Measurements from ENCODE around the gene ULK4. TPM values are rescaled to one million over a fixed set of nuclear protein-coding genes. Genes with fewer than 3 reads are reported as not detected.
A peak's percentile ranks its signal among the peaks of the same experiment; 100 is the strongest.

ULK4 gene
- total RNA-seq, 1 donor from 2014 or later, result 9.1 TPM

GRCh38 chr3:41684797-41685735 lies 276.8 kb downstream of the ULK4 start:
- H3K27me3 Mint-ChIP-seq (ENCODE audit: unreplicated experiment), result peaks cover 3% of the 10 kb centered on the region
- H3K9me3 Mint-ChIP-seq (ENCODE audit: unreplicated experiment), result no peaks in the 10 kb centered on the region
- DNase-seq (ENCODE audit: extremely low spot score, unreplicated experiment), result no peak
- H3K4me3 Mint-ChIP-seq (ENCODE audit: unreplicated experiment), result no peak overlapping the region
- no peak for TF ChIP-seq CTCF (IDR thresholded peaks at IDR 0.05)
- no peak overlapping the region for H3K27ac Mint-ChIP-seq (ENCODE audit: unreplicated experiment)
- no peaks in the 10 kb centered on the region for H3K36me3 Mint-ChIP-seq (ENCODE audit: unreplicated experiment)
- H3K4me1 Mint-ChIP-seq (ENCODE audit: unreplicated experiment), result peaks cover 36% of the 10 kb centered on the region

- Mint-ChIP-seq H3K4me3 (ENCODE audit: unreplicated experiment) (no peak overlapping the region), H3K27me3 (ENCODE audit: unreplicated experiment) (no peaks in the 10 kb centered on the region), H3K27ac (ENCODE audit: unreplicated experiment) (peak overlapping the region; percentile 80), H3K36me3 (ENCODE audit: unreplicated experiment) (no peaks in the 10 kb centered on the region), H3K4me1 (ENCODE audit: unreplicated experiment) (peaks cover 36% of the 10 kb centered on the region), H3K9me3 (ENCODE audit: unreplicated experiment) (no peaks in the 10 kb centered on the region)
- DNase-seq (ENCODE audit: extremely low spot score, unreplicated experiment), result no peak
- no peak for TF ChIP-seq CTCF (IDR thresholded peaks at IDR 0.05)
Observed at GRCh38 chr3:41683666-41684350, 278.1 kb downstream of the ULK4 start.

- H3K36me3 Mint-ChIP-seq (ENCODE audit: unreplicated experiment), result no peaks in the 10 kb centered on the region
- no peaks in the 10 kb centered on the region for H3K27me3 Mint-ChIP-seq (ENCODE audit: unreplicated experiment)
- H3K4me1 Mint-ChIP-seq (ENCODE audit: unreplicated experiment), result peaks cover 36% of the 10 kb centered on the region
- no peak overlapping the region for H3K4me3 Mint-ChIP-seq (ENCODE audit: unreplicated experiment)
- no peaks in the 10 kb centered on the region for H3K9me3 Mint-ChIP-seq (ENCODE audit: unreplicated experiment)
- no peak for TF ChIP-seq CTCF (IDR thresholded peaks at IDR 0.05)
- H3K27ac Mint-ChIP-seq (ENCODE audit: unreplicated experiment), result peak overlapping the region; percentile 84
- DNase-seq (ENCODE audit: extremely low spot score, unreplicated experiment), result no peak
Observed at GRCh38 chr3:41682996-41683395, 278.9 kb downstream of the ULK4 start.

GRCh38 chr3:41682382-41682781 lies 279.5 kb downstream of the ULK4 start:
- no peak for DNase-seq (ENCODE audit: extremely low spot score, unreplicated experiment)
- H3K27me3 Mint-ChIP-seq (ENCODE audit: unreplicated experiment), result no peaks in the 10 kb centered on the region
- peaks cover 36% of the 10 kb centered on the region for H3K4me1 Mint-ChIP-seq (ENCODE audit: unreplicated experiment)
- TF ChIP-seq CTCF (IDR thresholded peaks at IDR 0.05), result no peak
- no peaks in the 10 kb centered on the region for H3K36me3 Mint-ChIP-seq (ENCODE audit: unreplicated experiment)
- H3K9me3 Mint-ChIP-seq (ENCODE audit: unreplicated experiment), result no peaks in the 10 kb centered on the region
- H3K27ac Mint-ChIP-seq (ENCODE audit: unreplicated experiment), result peak overlapping the region; percentile 84
- no peak overlapping the region for H3K4me3 Mint-ChIP-seq (ENCODE audit: unreplicated experiment)

- TF ChIP-seq CTCF (IDR thresholded peaks at IDR 0.05), result no peak
- no peak for DNase-seq (ENCODE audit: extremely low spot score, unreplicated experiment)
- peak overlapping the region; percentile 84 for H3K27ac Mint-ChIP-seq (ENCODE audit: unreplicated experiment)
- no peaks in the 10 kb centered on the region for H3K36me3 Mint-ChIP-seq (ENCODE audit: unreplicated experiment)
- H3K27me3 Mint-ChIP-seq (ENCODE audit: unreplicated experiment), result no peaks in the 10 kb centered on the region
- H3K4me1 Mint-ChIP-seq (ENCODE audit: unreplicated experiment), result peaks cover 36% of the 10 kb centered on the region
- H3K9me3 Mint-ChIP-seq (ENCODE audit: unreplicated experiment), result no peaks in the 10 kb centered on the region
- H3K4me3 Mint-ChIP-seq (ENCODE audit: unreplicated experiment), result no peak overlapping the region
Observed at GRCh38 chr3:41681479-41681878, 280.4 kb downstream of the ULK4 start.

Measured in osteocyte (in vitro differentiated cells).